ENCODE results near the gene CD3G. TPM values are rescaled to one million over a fixed set of nuclear protein-coding genes. Genes with fewer than 3 reads are reported as not detected.

Gene CD3G
- total and polyA plus RNA-seq, 2 of the 8 experiments (the other 6 are each of a cell fraction or from before 2014, with no cell fraction given): not detected

DNA sequence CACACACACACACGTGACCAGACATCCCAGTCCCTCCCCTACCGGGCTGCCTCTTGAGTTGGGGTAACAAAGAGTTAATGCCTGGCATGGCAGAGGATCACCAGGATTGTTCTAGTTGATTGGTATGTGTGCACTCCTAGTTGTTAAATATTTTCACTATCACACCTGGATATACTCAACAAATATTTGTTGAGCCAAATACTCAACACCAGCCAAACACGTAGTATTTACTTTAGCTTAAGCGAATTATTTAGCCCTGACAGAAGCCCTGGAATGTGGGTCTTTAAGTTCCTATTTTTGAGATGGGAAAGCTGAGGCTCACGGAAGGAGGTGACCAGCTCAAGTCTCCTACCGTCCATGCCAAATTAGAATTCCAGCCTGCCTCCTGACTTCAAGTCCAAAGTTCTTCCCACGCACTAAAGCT, 29.1 kb upstream of the CD3G start:
- peaks cover 7 to 11% (median 7%) of the 10 kb centered on the region in 4 experiments for H3K4me1 ChIP-seq (replicated peaks in 1 of 4; ENCODE audit: control insufficient read depth in 3 of 4, insufficient read depth in 4 of 4, low read length in 3 of 4)
- ChIA-PET CTCF (ENCODE audit: partially characterized antibody) (interaction anchor here (0.7 to 2.5 kb wide), 8 partner anchors 11 to 227 kb away, joined by 3 to 11 read pairs (median 3); partner anchors contain the start of gene CD3E), POLR2A (ENCODE audit: partially characterized antibody) (interaction anchor here (1.2 kb wide), 1 partner anchor 55 kb away, joined by 3 read pairs; no protein-coding TSS in a partner anchor)
- no peak for TF ChIP-seq SP4 (IDR thresholded peaks at IDR 0.05; ENCODE audit: low read length)
- TF ChIP-seq, protein P1, sequence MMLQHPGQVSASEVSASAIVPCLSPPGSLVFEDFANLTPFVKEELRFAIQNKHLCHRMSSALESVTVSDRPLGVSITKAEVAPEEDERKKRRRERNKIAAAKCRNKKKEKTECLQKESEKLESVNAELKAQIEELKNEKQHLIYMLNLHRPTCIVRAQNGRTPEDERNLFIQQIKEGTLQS (IDR thresholded peaks at IDR 0.05; ENCODE audit: insufficient read depth, low read depth, low read length): no peak
- TF ChIP-seq CHD2 (IDR thresholded peaks at IDR 0.05; ENCODE audit: low read length): no peak
- TF ChIP-seq NANOG (IDR thresholded peaks at IDR 0.05; ENCODE audit: insufficient read depth, low read depth, low read length, poor library complexity, severe bottlenecking): no peak
- TF ChIP-seq CEBPB (IDR thresholded peaks at IDR 0.05; ENCODE audit: low read depth, low read length): no peak
- no peak for TF ChIP-seq SP2 (IDR thresholded peaks at IDR 0.05; ENCODE audit: low read length)
- TF ChIP-seq HDAC6 (IDR thresholded peaks at IDR 0.05; ENCODE audit: low read depth, low read length): no peak
- TF ChIP-seq SIN3A (conservative IDR thresholded peaks at IDR 0.05 in 1 of 2, IDR thresholded peaks at IDR 0.05 in 1 of 2; ENCODE audit: low read depth in 1 of 2, low read length in 2 of 2): no peak
- TF ChIP-seq KDM1A (IDR thresholded peaks at IDR 0.05; ENCODE audit: borderline replicate concordance, low read length): no peak
- TF ChIP-seq SAP30 (IDR thresholded peaks at IDR 0.05; ENCODE audit: insufficient read depth, insufficient replicate concordance, low read length): no peak
- TF ChIP-seq JUND (IDR thresholded peaks at IDR 0.05; ENCODE audit: low read length): no peak
- TF ChIP-seq RNF2 (IDR thresholded peaks at IDR 0.05; ENCODE audit: borderline replicate concordance, low read depth, low read length, missing control alignments, poor library complexity, severe bottlenecking): no peak

More for the DNA sequence above, 29.1 kb upstream of the CD3G start:
- no peak for DNase-seq (ENCODE audit: low read depth in 1 of 2, low spot score in 2 of 2)
- H3K79me2 ChIP-seq (ENCODE audit: control insufficient read depth in 1 of 2, insufficient read depth in 2 of 2, low read length in 2 of 2): no peaks in the 10 kb centered on the region
- peak overlapping the region; percentile 62; the same call in 1 of the 2 replicates for H2BK12ac ChIP-seq (ENCODE audit: low read depth, low read length)
- H3K23me2 ChIP-seq (ENCODE audit: low read depth, low read length): peaks cover 9% of the 10 kb centered on the region; the same call in 1 of the 2 replicates
- H3K4me3 ChIP-seq (ENCODE audit: extremely low read depth in 1 of 4, insufficient read depth in 2 of 4, low read depth in 3 of 4, low read length in 4 of 4): peak overlapping the region in 3 of 4 experiments; percentile 16 to 48 (median 28); a peak in 5 of 8 replicates
- H3K18ac ChIP-seq (ENCODE audit: extremely low read depth, low read length): peak overlapping the region; percentile 26
- H3K9me3 ChIP-seq (ENCODE audit: insufficient read depth in 2 of 2, low read depth in 1 of 2, low read length in 1 of 2): no peaks in the 10 kb centered on the region
- FAIRE-seq: no peak
- no peak overlapping the region for H4K5ac ChIP-seq (ENCODE audit: insufficient read length, low read depth, low read length)
- no peak overlapping the region for H2BK20ac ChIP-seq (ENCODE audit: low read length)
- no peak overlapping the region for H2BK15ac ChIP-seq (ENCODE audit: low read length)
- no peak overlapping the region for H3K56ac ChIP-seq (replicated peaks; ENCODE audit: insufficient read length, low read depth, low read length)
- H2BK5ac ChIP-seq (ENCODE audit: low read depth, low read length): no peak overlapping the region
- peak overlapping the region; percentile 69; the same call in 1 of the 2 replicates for H4K8ac ChIP-seq (ENCODE audit: extremely low read depth, insufficient read depth, low read length)
- no peak overlapping the region for H3K9ac ChIP-seq (replicated peaks in 1 of 4; ENCODE audit: extremely low read depth in 1 of 4, low read depth in 3 of 4, low read length in 3 of 4)
- H3K27me3 ChIP-seq (replicated peaks in 1 of 4; ENCODE audit: control insufficient read depth in 3 of 4, extremely low read depth in 1 of 4, insufficient read depth in 3 of 4, low read length in 3 of 4): peaks cover 0 to 4% (median 0%) of the 10 kb centered on the region in 4 experiments; a peak in 2 of 7 replicates
- no peak overlapping the region for H3K4ac ChIP-seq (replicated peaks; ENCODE audit: insufficient read length, low read depth, low read length)
- H4K20me1 ChIP-seq (replicated peaks in 1 of 2; ENCODE audit: control insufficient read depth in 1 of 2, insufficient read depth in 2 of 2, low read length in 2 of 2): no peaks in the 10 kb centered on the region
- no peak overlapping the region for H3K14ac ChIP-seq (ENCODE audit: insufficient read length)
- no peaks in the 10 kb centered on the region for H3K36me3 ChIP-seq (ENCODE audit: control insufficient read depth in 2 of 4, insufficient read depth in 4 of 4, low read length in 3 of 4)
- H3K23ac ChIP-seq (ENCODE audit: insufficient read length): no peak overlapping the region
- H3K79me1 ChIP-seq (ENCODE audit: low read depth, low read length): no peaks in the 10 kb centered on the region
- 59% methylated on average over 7 of the region's 7 CpGs; no CpG with 5 or more reads in 1 of the 2 experiments for WGBS, 2 experiments (ENCODE audit: extremely low coverage in 1 of 2, insufficient coverage in 1 of 2, insufficient read length in 1 of 2, insufficient replicate concordance in 2 of 2, low coverage in 1 of 2, low lambda C conversion rate in 2 of 2, missing lambda C conversion rate in 1 of 2)
- H2BK120ac ChIP-seq (replicated peaks; ENCODE audit: low read depth, low read length): no peak overlapping the region
- H3K27ac ChIP-seq (ENCODE audit: low read depth, low read length): no peak overlapping the region
- no peak overlapping the region for H4K91ac ChIP-seq (replicated peaks; ENCODE audit: insufficient read length, low read length)
- H2AFZ ChIP-seq (ENCODE audit: low read length): peak overlapping the region; percentile 97
- H2AK5ac ChIP-seq (ENCODE audit: low read depth, low read length): no peak overlapping the region
- peak overlapping the region; percentile 64 to 69 for H3K4me2 ChIP-seq (ENCODE audit: insufficient read depth in 1 of 2, low read depth in 2 of 2, low read length in 2 of 2)
